Measurements from ENCODE around the gene EMC1. TPM values are rescaled to one million over a fixed set of nuclear protein-coding genes. Genes with fewer than 3 reads are reported as not detected.
"Not testable (repeated sequence)": the region's sequence is repeated elsewhere in the genome, so short reads cannot be mapped to it uniquely, and the experiment has no call there.

EMC1 gene
- total RNA-seq, 2 donors from 2014 or later = 59.0 to 67.5 TPM

DNA sequence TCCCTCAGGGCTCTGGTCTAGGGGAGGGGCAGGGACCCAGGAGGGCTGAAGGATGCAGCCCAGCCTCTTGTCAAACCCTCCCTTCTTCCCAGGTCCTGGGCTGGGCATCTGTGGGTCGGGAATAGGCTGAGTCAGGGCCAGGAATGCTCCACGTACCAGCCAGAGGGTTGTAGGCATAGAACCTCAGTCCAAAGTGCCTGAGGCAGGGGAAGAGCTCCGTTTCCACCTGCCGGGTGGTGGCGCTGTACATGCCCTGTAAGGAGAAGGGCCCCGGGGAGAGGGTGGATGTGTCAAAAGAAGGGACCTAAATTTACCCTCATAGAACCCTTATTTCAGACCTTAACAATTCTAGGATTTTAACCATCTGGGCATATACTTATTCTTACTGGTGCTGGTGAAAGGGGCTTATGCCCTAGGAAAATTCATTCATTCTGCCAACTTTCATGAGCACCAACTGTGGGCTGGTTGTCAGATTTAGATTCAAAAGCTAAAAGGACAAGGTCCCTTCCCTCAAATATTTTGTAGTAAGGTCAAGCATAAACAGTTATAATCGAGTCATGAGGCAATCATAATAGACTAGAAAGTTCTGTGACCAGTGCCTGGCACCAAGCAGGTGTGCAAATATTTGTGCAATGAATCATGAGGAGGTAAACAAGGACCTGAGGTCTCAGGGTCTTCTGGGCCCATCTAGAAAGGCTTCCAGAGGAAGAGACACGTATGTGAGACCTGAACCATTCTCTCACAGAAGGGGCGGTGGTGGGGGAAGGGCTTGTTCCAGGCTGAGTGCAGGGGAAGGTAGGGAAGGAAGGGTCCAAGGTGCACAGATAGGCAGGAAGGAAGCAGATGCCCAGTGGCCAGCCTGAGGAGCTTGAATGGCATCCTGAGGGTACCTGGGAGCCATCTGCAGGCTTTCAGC is 18.4 kb upstream of the EMC1 start:
- WGBS, 2 experiments (ENCODE audit: insufficient coverage in 1 of 2, insufficient read length in 1 of 2) = 62 to 75% methylated on average over 2 to 9 of the region's 9 CpGs
- H3K27ac Mint-ChIP-seq; H3K4me3 ChIP-seq (ENCODE audit: low read length); H3K9me3 ChIP-seq (ENCODE audit: control insufficient read depth, low read length); H3K27ac ChIP-seq (ENCODE audit: low read depth, low read length); H3K9ac ChIP-seq (ENCODE audit: extremely low read depth, low read length, poor library complexity, severe bottlenecking); H3K36me3 ChIP-seq (ENCODE audit: control insufficient read depth, insufficient read depth, low read length); H3K9me3 Mint-ChIP-seq; H3K4me1 ChIP-seq (ENCODE audit: control insufficient read depth, insufficient read depth, low read length); H3K36me3 Mint-ChIP-seq (ENCODE audit: low read depth); H3K4me3 Mint-ChIP-seq; H3K4me1 Mint-ChIP-seq: not testable (repeated sequence)
- DNase-seq = peak; percentile 76
- H3K27me3 ChIP-seq (ENCODE audit: control insufficient read depth, insufficient read depth, low read length, poor library complexity, severe bottlenecking) = peaks cover 22% of the 10 kb centered on the region
- peaks cover 15% of the 10 kb centered on the region for H3K27me3 Mint-ChIP-seq (ENCODE audit: insufficient read depth)
- TF ChIP-seq, protein P1, sequence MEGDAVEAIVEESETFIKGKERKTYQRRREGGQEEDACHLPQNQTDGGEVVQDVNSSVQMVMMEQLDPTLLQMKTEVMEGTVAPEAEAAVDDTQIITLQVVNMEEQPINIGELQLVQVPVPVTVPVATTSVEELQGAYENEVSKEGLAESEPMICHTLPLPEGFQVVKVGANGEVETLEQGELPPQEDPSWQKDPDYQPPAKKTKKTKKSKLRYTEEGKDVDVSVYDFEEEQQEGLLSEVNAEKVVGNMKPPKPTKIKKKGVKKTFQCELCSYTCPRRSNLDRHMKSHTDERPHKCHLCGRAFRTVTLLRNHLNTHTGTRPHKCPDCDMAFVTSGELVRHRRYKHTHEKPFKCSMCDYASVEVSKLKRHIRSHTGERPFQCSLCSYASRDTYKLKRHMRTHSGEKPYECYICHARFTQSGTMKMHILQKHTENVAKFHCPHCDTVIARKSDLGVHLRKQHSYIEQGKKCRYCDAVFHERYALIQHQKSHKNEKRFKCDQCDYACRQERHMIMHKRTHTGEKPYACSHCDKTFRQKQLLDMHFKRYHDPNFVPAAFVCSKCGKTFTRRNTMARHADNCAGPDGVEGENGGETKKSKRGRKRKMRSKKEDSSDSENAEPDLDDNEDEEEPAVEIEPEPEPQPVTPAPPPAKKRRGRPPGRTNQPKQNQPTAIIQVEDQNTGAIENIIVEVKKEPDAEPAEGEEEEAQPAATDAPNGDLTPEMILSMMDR (conservative IDR thresholded peaks at IDR 0.05) = peak; percentile 63

DNA sequence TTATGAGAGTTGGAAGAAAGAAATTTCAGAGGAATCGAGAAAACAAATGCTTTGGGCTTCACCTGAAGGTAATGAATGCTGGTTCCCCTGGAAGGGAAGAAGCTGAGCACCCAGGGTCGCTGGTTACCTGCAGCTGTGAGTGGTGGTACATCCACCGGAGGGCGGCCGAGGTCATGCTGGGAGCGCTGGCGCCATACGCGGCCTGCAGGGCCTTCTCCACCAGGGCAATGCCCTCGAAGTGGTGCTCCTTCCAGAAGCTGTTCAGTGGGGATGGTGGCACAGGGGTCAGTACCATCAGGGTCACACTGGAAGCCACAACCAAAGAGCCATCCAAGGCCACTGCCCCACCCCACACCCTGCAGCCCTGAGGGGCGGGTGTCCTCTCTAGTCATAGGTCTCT is 17.1 kb upstream of the EMC1 start:
- DNase-seq = no peak
- H3K4me3 ChIP-seq (ENCODE audit: low read length) = no peak overlapping the region
- H3K4me3 Mint-ChIP-seq = no peak overlapping the region
- WGBS, 2 experiments (ENCODE audit: insufficient coverage in 1 of 2, insufficient read length in 1 of 2) = 79 to 85% methylated on average over 7 to 11 of the region's 11 CpGs
- no peaks in the 10 kb centered on the region for H3K9me3 ChIP-seq (ENCODE audit: control insufficient read depth, low read length)
- TF ChIP-seq, protein P1 (conservative IDR thresholded peaks at IDR 0.05) = no peak
- peaks cover 7% of the 10 kb centered on the region for H3K27me3 Mint-ChIP-seq (ENCODE audit: insufficient read depth)
- no peaks in the 10 kb centered on the region for H3K4me1 Mint-ChIP-seq
- H3K9me3 Mint-ChIP-seq = no peaks in the 10 kb centered on the region
- no peaks in the 10 kb centered on the region for H3K36me3 ChIP-seq (ENCODE audit: control insufficient read depth, insufficient read depth, low read length)
- H3K9ac ChIP-seq (ENCODE audit: extremely low read depth, low read length, poor library complexity, severe bottlenecking) = no peak overlapping the region
- no peaks in the 10 kb centered on the region for H3K4me1 ChIP-seq (ENCODE audit: control insufficient read depth, insufficient read depth, low read length)
- no peak overlapping the region for H3K27ac ChIP-seq (ENCODE audit: low read depth, low read length)
- no peak overlapping the region for H3K27ac Mint-ChIP-seq
- peaks cover 10% of the 10 kb centered on the region for H3K27me3 ChIP-seq (ENCODE audit: control insufficient read depth, insufficient read depth, low read length, poor library complexity, severe bottlenecking)
- no peaks in the 10 kb centered on the region for H3K36me3 Mint-ChIP-seq (ENCODE audit: low read depth)

DNA sequence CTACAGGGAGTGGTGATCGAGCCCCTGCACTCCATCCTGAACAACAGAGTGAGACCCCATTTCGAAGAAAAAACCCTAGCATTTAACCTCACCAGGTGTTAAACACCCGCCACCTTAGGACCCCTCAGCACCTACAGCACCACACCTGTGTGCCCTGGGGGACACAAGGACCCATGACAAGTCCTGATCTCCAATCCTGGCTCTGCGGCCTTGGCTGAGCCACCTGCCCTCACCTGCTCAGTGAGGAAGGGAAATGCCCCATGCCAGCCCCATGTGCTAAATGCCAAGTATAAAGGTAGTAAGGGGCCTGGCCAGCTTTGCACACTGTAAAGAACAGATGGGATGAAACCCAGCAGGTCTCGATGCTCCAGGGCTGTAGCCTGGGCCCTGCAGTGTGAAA is 11.4 kb upstream of the EMC1 start:
- no peak overlapping the region for H3K9ac ChIP-seq (ENCODE audit: extremely low read depth, low read length, poor library complexity, severe bottlenecking)
- H3K4me1 ChIP-seq (ENCODE audit: control insufficient read depth, insufficient read depth, low read length) = no peaks in the 10 kb centered on the region
- Mint-ChIP-seq H3K27ac (no peak overlapping the region), H3K4me1 (no peaks in the 10 kb centered on the region), H3K9me3 (no peaks in the 10 kb centered on the region), H3K4me3 (no peak overlapping the region), H3K27me3 (ENCODE audit: insufficient read depth) (no peaks in the 10 kb centered on the region), H3K36me3 (ENCODE audit: low read depth) (peaks cover 21% of the 10 kb centered on the region)
- TF ChIP-seq, protein P1 (conservative IDR thresholded peaks at IDR 0.05) = no peak
- WGBS, 2 experiments (ENCODE audit: insufficient coverage in 1 of 2, insufficient read length in 1 of 2) = 93 to 100% methylated on average over 1 to 5 of the region's 5 CpGs
- DNase-seq = no peak
- H3K27me3 ChIP-seq (ENCODE audit: control insufficient read depth, insufficient read depth, low read length, poor library complexity, severe bottlenecking) = no peaks in the 10 kb centered on the region
- H3K9me3 ChIP-seq (ENCODE audit: control insufficient read depth, low read length) = no peaks in the 10 kb centered on the region
- H3K4me3 ChIP-seq (ENCODE audit: low read length) = no peak overlapping the region
- peaks cover 24% of the 10 kb centered on the region for H3K36me3 ChIP-seq (ENCODE audit: control insufficient read depth, insufficient read depth, low read length)
- H3K27ac ChIP-seq (ENCODE audit: low read depth, low read length) = no peak overlapping the region

All from endodermal cell (in vitro differentiated cells).